ENCODE data around the gene SLC8A1.

GRCh38 chr2:40353231-40353630 lies 98.7 kb downstream of the SLC8A1 start:
- TF ChIP-seq POLR2A (IDR thresholded peaks at IDR 0.05) (no peak), CTCF (IDR thresholded peaks at IDR 0.05) (no peak)
